GM18519 (cell line): ENCODE measurements around the gene PRKACA.

Experiments
- ATAC-seq: cut with Tn5 transposase; IDR thresholded peaks from one replicate; pipeline ENCODE4 v1.9.1; 2021; ENCODE audit warnings: mild to moderate bottlenecking, moderate library complexity; ENCODE audit not compliant: unreplicated experiment, low FRiP score

The PRKACA gene

DNA sequence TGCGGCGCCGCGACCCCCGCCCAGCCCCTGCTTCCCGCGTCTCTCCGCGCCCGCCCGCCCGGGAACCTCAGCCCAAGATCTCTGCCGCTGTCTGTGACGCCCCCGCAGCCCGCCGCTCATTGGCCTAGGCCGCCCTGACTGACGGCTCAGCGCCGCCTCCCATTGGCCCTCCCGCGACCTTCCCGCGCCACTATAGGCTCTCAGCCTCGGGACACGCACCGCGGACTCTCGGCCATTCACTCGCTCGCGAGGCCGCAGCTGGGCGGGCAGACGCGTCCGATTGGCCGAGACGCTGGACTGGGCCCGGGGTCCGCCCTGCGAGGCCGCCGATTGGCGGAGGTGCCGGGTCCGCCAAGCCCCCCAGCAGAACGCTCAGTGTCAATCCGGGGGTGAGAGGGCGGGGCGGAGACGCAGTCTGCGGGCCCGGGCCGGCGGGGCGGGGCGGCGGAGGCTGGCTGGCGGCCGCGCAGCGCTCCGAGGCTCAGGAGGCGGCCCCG, at the start of gene PRKACA:
Gene PRKACA, minus strand, starts transcription at position 95 of the 497 bp plus-strand sequence. CDS start 215 bp downstream, outside the sequence.
- peak; percentile 78 for ATAC-seq

DNA sequence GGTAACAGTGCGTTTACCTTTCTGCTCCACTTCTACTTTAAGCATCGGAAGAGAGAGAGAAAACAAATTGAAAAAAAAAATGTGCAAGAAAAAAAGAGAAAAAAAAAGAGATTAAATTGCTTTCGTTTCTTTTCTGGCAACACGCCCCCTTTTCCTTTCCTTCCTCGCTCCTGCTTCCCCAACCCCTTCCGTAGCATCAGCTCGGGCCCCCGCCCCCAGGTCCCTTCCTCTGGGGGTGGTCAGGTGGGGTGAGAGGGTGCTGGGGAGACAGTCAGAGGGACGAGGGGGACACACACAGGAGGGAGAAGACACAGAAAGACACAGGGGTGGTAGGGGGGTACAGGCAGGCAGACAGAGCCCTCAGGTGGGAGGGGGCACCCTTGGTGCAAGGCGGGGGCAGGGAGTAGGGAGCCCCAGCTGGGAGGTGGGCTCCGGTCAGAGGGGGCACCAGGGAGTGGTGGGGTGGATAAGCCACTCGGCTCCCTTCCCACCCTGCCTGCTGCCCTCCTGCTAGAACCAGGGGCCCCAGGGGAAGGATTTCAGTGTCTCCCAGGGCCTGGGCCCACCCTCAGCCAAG, 49.5 kb upstream of the PRKACA start:
- no peak for ATAC-seq

DNA sequence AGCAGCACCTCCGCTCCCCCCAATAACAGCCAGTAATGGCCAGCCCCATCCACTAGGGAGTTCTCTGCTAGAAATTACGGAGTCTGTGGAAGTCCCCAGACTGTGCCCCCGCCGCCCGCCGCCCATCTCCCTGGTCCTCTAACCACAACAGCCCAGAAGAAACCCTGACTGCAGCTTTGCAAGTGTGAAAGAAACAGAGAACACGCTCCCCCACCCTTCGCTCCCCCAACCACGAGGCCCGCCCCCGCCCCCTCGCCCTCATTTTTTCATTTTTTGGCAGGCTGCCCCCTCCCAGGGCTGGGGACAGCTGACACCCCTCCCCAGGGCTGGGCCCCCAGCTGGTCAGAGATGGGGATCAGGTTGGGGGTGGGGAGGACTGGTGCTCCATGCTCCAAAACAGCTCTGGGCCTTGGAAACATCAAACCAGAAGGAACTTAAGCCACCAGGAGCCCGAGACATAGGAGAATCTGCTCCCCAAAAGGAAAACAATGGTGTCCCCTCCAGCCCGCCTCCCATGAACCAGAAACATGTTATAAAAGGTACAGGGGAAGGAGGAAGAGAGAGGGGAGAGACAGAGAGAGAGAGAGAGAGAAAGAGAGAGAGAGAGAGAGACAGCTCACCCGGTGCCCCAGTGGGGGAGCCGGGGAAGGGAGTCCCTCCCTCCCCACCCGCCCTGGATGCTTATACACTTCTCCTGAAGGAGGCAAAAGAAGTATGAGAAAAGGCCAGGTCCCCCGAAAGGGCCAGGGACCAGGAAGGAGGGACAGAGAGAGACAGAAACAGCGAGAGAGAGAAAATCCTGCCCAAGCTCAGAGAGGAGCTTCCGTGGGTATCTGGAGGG, 48.6 kb upstream of the PRKACA start:
- ATAC-seq, result no peak

DNA sequence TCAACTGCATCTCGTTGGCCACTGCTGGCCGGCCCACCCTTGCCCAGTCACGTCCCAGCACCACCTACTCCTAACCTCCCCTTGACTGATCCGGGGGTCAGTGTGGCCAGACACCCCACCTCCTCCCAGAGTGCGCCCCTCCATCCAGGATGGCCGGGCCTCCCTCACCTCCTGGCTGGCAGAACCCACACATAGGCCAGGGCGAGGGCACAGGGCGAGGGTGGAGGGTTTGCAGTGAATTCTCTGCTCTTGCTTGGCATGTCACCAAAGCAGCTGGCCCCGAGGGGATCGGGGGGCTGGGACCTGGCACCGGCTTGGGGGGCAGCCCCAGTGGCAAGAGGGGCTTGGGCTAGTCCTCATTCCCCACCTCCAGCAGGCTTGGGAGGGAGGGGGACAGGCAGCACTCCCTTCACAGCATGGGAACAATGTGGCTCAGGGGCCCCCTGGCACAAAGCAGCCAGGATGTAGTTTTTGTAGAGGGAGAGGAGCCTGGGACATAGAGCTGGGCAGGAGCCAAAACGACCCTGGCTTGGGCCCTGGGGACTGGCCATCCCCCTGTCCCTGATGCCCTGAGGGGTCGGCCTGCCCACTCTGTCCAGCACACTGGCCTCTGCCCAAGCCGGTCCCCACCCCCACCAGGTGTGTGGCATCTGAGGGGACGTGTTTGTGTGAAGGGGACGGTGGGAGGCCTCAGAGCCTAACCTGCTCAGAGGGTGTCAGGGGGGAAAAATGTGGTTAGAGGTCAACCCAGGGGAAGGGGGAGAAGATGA, 47.3 kb upstream of the PRKACA start:
- ATAC-seq, result no peak

DNA sequence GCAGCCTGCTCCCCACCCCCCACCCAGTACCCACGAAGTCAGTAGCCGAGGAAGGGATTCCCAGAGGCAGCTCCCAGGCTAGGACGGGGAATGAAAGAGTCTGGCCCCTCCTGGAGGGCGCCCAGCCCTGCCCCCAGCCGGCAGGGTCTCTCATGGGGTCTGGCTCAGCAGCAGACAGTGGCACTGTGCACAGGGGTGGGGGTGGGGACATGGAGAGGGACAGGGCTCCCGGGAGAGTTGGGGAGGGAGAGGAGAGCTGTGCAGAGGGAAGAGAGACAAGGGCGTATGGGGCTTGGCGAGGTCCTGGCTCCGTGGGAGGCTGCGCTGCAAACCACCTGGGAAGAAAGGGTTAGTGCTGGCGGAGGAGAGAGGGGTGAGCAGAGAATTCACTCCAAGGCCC, 46.5 kb upstream of the PRKACA start:
- no peak for ATAC-seq

DNA sequence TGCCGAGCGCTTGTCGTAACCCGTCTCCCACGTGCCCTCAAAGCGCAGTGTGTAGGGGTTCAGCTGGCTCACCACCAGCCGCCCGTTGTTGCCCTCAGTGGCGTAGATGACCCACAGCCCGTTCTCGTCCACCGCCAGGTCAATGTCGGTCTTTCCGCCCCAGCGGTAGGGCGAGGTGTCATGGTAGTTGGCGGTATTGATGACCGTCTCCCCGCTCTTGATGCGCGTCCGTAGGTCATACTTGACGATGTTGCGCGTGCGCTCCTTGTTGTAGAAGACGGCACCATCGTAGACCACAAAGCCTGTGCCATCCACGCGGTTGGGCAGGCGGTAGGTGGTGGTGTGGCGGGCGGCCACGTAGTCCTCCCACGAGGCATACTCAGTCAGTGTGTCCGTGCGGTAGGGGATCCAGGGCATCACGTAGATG, 45.3 kb upstream of the PRKACA start:
- no peak for ATAC-seq

DNA sequence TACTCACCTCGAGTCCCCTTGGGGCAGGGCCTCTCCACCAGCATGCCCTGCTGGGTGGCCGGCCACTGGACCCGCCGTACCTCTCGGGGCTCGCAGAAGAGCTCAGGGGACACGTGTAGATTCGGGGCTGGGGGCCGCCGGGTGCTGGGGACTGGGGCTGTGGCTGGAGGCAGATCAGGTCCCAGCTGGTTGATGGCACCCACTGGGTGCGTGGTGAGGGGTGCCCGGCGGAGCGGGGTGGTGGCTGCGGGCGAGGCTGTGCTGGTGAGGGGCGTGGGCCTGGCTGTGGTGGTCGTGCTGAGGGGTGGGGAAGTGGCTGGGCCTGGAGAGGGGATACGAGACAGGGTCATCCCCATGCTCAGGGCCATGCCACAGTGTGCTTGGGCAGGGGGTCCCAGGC, 43.7 kb upstream of the PRKACA start:
- ATAC-seq, result no peak

DNA sequence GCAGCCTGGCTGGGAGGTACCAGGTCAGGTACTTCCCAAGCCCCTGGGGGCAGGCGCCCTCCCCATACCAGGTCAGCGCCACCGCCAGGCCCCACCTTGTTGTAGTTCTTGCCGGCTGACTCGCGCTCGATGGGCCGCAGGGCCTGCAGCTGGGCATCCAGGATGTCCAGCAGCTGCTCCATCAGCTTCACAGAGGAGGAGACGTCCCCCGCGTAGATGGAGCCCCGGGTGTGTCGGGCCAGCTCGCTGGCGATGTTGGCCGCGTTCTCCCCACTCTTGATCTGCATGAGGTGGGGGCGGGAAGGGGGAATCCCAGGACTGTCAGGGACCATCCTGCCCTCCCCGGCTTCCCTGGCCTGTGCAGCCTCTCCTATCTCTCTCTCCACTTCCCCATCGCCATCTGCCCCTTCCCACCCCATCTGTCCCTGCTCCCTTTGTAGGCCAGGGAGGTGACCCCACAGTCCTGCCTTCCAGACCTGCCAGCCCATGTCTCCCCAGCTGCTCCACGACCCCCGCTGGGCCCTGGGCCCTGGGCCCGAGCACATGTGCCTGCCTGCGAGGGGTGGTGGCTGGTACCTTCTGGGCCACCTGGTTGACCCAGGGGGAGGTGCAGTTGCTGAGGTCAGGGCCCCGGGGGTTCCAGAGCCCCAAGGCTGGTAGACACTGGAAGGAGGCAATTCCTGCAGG, 42.6 kb upstream of the PRKACA start:
- no peak for ATAC-seq

DNA sequence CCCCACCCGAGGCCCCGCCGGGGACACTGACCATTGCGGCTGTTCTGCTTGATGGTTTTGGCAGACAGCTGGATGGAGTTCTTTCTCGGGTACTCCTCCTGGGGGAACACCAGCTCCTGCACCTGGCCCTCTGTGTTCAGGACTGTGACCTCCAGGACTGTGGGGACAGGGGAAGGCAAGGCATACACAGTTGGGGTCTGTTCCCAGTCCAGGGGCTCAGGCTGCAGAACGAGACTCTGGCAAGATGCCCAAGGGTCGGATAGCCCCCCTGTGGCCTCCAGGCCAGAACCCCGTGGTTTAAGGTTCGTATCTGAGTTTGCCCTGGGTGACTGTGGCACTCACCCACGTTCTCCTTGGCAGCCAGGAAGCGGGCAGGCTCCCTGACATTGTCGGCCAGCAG, 41.5 kb upstream of the PRKACA start:
- no peak for ATAC-seq

DNA sequence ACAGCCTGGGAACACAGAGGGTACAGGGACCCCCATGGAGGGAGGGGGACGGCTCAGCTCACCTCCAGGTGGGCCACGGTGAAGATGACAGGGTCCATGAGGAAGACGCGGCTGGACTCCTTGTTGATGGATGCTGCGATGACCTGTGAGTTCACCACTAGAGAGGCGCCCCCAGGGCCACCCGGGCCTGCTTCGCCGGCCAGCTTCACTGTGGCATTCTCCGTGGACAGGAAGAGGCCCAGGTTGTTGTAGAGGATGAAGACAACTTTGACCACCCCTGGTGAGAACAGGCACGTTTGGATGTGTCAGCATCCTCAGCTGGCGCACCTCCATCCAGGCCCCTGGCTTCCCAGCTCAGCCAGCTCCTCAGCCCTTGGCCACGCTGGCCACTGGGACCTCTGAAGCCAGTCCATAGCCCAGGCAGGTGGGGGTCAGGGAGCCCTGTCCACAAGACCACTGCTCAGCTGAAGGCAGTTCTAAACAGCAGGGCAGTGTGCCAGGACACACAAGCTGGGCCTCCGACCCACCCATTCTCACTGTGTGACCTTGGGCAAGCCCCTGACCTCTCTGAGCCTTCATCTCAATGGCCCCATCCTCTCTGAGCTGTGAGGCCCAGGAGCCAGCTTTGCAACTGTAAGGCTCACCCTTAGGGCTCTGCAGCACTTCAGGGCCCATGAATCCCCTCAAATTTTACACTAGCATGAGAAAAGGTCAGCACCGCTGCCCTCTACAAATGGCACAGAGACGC, 40.9 kb upstream of the PRKACA start:
- no peak for ATAC-seq

DNA sequence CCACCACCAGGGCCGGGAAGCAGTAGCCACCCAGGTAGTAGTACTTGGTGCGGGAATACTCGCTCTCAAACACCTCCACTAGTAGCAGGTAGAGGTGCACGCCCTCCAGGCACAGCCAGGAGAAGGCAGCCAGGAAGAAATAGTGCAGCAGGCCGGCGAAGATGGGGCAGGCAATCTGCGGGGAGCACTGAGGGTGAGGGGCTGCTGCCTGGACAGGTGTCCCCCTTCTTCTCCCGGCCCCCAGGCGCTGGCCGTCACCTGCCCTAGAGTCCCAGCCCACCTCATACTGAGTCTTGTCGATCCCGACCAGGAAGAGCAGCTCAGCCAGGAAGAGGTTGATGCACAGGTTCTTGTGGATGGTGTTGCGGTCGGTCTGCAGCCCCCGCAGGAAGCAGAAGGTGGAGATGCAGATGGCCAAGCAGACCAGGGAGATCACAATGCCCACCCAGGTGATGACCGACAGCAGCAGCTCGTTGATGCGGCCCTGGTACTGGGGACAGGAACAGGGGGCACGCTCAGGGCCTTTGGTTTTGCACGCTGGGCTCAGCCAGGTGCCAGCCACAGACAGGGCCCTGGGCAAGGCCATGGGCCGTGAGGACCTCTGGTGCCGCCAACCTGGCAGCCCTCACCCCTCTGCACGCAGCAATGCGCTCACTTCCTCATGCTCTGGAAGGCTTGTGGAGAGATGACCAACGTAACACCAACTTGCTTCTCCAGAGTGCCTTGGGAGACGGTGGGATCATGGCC, 39.6 kb upstream of the PRKACA start:
- no peak for ATAC-seq

DNA sequence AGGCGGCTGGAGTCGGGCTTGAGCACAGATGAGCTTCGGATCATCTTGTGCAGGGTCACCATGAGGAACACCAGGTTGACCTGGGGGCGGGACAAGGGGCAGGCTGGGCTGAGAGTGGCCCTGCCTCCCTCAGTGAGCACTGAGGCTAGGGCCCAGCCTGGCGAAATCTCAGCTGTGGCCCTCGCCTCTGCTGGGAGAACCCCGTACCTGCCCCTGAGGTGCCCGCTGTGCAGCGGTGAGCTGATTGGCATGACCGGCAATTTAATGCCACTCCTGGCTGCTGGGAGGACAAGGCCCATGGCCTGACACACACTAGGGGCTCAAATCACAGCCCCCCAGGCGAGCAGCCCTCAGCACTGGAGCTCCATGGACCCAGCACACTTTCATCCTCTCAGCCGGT, 38.6 kb upstream of the PRKACA start:
- no peak for ATAC-seq

DNA sequence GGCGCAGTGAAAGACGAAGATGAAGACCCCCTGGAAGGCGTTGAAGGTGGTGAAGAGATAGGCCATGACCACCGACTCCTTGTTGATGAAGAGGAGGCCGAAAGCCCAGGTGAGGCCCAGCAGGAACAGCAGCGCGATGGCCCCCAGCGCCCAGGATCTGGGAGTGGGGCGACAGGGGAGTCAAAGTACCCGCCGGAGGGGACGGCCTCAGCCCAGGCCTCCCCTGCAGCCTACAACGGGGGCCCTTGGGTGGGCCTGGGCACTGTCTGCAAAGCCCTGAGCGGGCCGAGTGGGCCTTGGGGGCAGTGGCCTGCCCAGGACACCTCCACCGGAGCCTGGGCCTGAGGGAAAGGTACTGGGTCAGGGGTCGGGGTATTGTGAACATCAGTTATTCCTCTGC, 37.8 kb upstream of the PRKACA start:
- ATAC-seq, result no peak

DNA sequence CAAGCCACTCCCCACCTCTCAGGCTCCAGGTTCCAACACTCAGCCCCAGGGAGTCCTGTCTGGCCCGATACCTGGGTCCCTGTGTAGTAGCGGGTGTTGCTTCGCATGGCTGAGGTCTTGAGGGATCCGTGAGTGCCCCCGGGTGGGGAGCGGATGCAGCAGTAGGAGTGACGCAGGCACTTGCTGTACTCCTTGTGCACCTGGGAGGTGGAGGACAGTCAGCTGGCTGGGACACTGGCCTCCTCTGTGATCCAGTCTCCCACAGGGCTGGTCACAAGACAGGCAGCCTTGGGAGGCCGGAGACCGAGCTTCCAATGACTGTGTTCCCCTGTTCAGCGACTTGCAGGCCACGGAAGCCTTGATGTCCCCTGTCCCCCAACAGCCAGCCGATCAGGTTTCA, 35.2 kb upstream of the PRKACA start:
- ATAC-seq, result no peak

DNA sequence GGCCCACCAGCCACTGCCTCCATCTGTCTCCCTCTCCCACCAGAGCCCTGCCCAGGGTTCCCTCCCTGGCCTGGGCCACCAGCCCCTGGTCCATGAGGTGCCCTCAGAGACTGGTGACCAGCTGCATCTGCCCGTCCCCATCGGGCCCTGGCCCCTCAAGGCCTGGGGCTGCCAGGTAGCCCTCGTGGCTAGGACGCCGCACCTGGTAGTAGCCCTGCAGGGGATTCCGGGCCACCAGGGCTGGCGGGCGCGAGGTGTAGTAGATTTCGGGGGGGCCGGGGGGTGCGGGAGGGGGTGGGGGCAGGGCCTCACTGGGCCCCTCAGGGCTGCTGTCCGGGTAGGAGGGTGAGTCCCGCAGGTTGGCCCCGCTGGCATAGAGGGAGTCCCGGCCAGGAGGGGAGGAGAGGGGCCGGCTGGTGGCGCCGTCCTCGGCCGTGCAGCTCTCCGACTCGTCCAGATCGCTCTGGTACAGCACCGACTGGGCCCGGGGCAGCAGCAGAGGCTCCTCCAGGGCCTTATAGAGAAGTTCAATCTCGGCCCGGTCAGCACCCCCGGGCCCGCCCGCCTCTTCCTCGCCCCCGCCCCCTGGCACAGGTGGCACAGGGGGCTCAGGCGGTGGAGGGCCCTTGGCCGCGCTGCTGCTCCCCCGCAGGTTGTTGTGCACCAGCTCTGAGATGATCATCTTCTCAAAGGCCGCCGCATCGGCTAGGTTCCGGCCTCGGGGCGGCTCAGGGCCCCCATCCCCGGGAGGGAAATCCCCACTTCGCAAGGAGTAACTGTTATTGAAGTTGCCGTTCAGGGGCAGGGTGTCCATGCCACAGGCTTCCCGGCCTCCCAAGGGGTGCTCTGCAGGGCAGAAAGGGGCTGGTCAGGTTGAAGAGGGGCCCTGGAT, 33.5 kb upstream of the PRKACA start:
- no peak for ATAC-seq

DNA sequence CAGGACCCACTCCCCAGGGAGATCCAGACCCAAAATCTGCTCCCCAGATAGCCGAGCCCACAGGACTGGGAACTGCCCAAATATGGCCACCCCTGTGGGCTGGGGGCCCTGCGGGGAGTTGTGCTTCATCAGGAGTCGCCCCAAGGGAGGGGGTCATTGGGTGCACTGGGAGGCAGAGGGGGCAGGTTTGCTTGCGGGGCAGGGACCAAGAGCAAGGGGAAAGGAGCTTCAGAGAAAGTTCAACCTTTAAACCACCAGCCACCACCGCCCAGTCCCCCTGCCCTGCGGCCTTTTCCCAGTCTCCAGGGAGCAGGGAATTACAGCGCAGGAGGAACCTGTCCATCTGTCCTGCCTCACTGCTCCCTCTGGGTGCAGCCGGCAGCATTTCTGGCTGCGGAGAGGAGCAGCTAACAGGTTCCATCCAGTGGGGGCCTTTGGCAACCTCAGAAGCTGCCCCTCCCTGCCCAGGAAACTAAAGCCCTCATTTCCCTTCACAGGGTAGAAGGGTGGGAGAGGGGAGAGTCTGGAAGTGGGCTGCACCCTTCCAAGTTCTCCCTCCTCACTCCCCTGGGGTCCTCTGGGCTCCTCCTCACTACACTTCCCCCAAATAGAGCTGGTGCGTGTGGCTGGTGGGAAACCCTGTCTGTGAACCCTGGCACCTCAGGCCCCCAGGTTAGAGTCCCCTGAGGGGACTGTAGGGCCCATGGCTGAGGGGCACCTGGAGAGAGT, 32.6 kb upstream of the PRKACA start:
- ATAC-seq, result no peak

DNA sequence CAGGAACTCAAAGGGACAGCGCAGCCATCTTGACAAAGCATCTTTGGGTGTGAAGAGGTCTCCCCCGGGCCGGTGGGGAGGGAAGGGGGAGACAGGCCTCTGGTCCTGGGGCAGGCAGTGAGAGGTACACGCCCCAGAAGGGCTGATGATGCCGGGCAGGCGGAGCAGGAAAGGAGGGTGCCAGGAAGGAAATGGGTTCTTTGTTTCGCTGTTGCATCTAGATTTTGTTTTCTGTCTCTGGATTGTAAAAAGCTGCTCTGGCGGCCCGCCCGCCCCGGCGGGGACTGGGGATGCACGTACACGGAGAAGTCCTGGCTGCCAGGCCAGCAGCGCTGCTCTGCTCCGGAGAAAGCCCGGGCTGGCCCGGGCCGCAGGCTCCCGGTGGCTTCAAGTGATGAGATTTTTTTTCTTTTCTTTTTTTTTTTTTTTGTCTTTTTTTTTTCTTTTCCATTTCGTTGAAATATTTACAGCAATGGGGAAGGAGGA, 32.0 kb upstream of the PRKACA start:
- no peak for ATAC-seq
